ENCODE results near the gene ASCL5. TPM values are rescaled to one million over a fixed set of nuclear protein-coding genes. Genes with fewer than 3 reads are reported as not detected.

Gene ASCL5
- total and polyA plus RNA-seq, 2 of the 13 experiments (the other 11 are each of a cell fraction or from before 2014, with no cell fraction given) = not detected

DNA sequence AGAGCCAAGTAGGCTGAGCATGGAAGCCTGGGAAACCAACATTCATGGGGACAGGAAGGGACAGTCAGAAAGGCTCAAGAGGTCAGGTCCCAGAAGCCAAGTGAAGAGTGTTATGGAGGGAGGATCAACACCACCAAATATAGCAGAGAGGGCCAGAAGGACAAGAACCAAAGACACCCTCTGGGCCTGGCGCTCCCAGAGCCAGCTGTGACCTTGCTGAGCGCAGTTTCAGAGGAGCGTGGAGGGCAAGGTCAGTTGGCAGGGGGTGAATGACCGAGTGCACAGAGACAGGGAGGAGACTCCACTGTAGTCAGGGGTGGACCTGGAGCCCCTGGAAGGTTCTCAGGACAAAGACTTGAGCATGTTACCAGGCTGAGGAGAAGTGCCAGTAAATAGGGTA, 4.4 kb upstream of the ASCL5 start:
- peaks cover 10% of the 10 kb centered on the region for H3K4me1 ChIP-seq (ENCODE audit: insufficient read depth, low read length)
- H3K27me3 ChIP-seq (ENCODE audit: control insufficient read depth in 1 of 2, insufficient read depth in 2 of 2, low read length in 2 of 2) = peaks cover 4 to 10% of the 10 kb centered on the region in 2 experiments; a peak in 3 of 5 replicates
- FAIRE-seq (no peak), DNase-seq (ENCODE audit: low spot score) (no peak), ATAC-seq (no peak)
- ChIA-PET POLR2A (no interaction called here), CTCF (ENCODE audit: low intra/inter-chr PET ratio, low total read pairs) (no interaction called here)
- no peak overlapping the region for H3K27ac ChIP-seq (ENCODE audit: extremely low read length, insufficient read depth, low read length)
- H3K9me3 ChIP-seq (ENCODE audit: low read length) = no peaks in the 10 kb centered on the region
- no peak overlapping the region for H3K4me3 ChIP-seq (replicated peaks in 1 of 3; ENCODE audit: insufficient read depth in 1 of 3, low read depth in 2 of 3, low read length in 3 of 3)
- WGBS (ENCODE audit: low lambda C conversion rate) = 77% methylated on average over 4 of the region's 4 CpGs
- H3K36me3 ChIP-seq (replicated peaks in 1 of 2; ENCODE audit: control insufficient read depth in 1 of 2, insufficient read depth in 2 of 2, low read length in 2 of 2) = peaks cover 2 to 16% of the 10 kb centered on the region in 2 experiments
- H3K4me2 ChIP-seq (ENCODE audit: low read depth, low read length) = no peak overlapping the region
- H2AFZ ChIP-seq (ENCODE audit: low read length) = no peak overlapping the region
- BruUV-seq (replicated peaks) = no TSS peak
- H4K20me1 ChIP-seq (ENCODE audit: insufficient read depth, low read length) = no peaks in the 10 kb centered on the region
- no peaks in the 10 kb centered on the region for H3K79me2 ChIP-seq (ENCODE audit: insufficient read depth, low read length)
- no peak overlapping the region for H3K9ac ChIP-seq (ENCODE audit: insufficient read depth, low read depth, low read length)
- in situ Hi-C loops (cut with HindIII; ENCODE audit: extremely low pct_ligation_motif_present, low pct_unique_long_range_greater_than_20kb) = no loop called here
- intact Hi-C loops (cut with micrococcal nuclease; ENCODE audit: unreplicated experiment) = no loop called here
- TF ChIP-seq, protein P1, sequence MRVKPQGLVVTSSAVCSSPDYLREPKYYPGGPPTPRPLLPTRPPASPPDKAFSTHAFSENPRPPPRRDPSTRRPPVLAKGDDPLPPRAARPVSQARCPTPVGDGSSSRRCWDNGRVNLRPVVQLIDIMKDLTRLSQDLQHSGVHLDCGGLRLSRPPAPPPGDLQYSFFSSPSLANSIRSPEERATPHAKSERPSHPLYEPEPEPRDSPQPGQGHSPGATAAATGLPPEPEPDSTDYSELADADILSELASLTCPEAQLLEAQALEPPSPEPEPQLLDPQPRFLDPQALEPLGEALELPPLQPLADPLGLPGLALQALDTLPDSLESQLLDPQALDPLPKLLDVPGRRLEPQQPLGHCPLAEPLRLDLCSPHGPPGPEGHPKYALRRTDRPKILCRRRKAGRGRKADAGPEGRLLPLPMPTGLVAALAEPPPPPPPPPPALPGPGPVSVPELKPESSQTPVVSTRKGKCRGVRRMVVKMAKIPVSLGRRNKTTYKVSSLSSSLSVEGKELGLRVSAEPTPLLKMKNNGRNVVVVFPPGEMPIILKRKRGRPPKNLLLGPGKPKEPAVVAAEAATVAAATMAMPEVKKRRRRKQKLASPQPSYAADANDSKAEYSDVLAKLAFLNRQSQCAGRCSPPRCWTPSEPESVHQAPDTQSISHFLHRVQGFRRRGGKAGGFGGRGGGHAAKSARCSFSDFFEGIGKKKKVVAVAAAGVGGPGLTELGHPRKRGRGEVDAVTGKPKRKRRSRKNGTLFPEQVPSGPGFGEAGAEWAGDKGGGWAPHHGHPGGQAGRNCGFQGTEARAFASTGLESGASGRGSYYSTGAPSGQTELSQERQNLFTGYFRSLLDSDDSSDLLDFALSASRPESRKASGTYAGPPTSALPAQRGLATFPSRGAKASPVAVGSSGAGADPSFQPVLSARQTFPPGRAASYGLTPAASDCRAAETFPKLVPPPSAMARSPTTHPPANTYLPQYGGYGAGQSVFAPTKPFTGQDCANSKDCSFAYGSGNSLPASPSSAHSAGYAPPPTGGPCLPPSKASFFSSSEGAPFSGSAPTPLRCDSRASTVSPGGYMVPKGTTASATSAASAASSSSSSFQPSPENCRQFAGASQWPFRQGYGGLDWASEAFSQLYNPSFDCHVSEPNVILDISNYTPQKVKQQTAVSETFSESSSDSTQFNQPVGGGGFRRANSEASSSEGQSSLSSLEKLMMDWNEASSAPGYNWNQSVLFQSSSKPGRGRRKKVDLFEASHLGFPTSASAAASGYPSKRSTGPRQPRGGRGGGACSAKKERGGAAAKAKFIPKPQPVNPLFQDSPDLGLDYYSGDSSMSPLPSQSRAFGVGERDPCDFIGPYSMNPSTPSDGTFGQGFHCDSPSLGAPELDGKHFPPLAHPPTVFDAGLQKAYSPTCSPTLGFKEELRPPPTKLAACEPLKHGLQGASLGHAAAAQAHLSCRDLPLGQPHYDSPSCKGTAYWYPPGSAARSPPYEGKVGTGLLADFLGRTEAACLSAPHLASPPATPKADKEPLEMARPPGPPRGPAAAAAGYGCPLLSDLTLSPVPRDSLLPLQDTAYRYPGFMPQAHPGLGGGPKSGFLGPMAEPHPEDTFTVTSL (CRISPR knock-in tag; IDR thresholded peaks at IDR 0.05; ENCODE audit: borderline replicate concordance) = no peak
- TF ChIP-seq ZNF44 (CRISPR knock-in tag; IDR thresholded peaks at IDR 0.05) (no peak), ETV5 (CRISPR knock-in tag; IDR thresholded peaks at IDR 0.05; ENCODE audit: borderline replicate concordance) (no peak), ZNF747 (CRISPR knock-in tag; IDR thresholded peaks at IDR 0.05; ENCODE audit: borderline replicate concordance) (no peak), CCDC6 (CRISPR knock-in tag; IDR thresholded peaks at IDR 0.05) (no peak), ZBTB20 (CRISPR knock-in tag; IDR thresholded peaks at IDR 0.05; ENCODE audit: borderline replicate concordance, low read depth) (no peak), NFKB2 (CRISPR knock-in tag; IDR thresholded peaks at IDR 0.05; ENCODE audit: borderline replicate concordance) (no peak), ETV6 (CRISPR knock-in tag; conservative IDR thresholded peaks at IDR 0.05) (no peak), CEBPB (IDR thresholded peaks at IDR 0.05; ENCODE audit: borderline replicate concordance, low read depth, low read length) (no peak), ATF7-NPFF (CRISPR knock-in tag; IDR thresholded peaks at IDR 0.05; ENCODE audit: low read depth) (no peak), ZNF567 (CRISPR knock-in tag; IDR thresholded peaks at IDR 0.05; ENCODE audit: borderline replicate concordance) (no peak), GLI4 (CRISPR knock-in tag; IDR thresholded peaks at IDR 0.05; ENCODE audit: borderline replicate concordance) (no peak), POGZ (CRISPR knock-in tag; IDR thresholded peaks at IDR 0.05) (no peak)
- TF ChIP-seq, protein P2, sequence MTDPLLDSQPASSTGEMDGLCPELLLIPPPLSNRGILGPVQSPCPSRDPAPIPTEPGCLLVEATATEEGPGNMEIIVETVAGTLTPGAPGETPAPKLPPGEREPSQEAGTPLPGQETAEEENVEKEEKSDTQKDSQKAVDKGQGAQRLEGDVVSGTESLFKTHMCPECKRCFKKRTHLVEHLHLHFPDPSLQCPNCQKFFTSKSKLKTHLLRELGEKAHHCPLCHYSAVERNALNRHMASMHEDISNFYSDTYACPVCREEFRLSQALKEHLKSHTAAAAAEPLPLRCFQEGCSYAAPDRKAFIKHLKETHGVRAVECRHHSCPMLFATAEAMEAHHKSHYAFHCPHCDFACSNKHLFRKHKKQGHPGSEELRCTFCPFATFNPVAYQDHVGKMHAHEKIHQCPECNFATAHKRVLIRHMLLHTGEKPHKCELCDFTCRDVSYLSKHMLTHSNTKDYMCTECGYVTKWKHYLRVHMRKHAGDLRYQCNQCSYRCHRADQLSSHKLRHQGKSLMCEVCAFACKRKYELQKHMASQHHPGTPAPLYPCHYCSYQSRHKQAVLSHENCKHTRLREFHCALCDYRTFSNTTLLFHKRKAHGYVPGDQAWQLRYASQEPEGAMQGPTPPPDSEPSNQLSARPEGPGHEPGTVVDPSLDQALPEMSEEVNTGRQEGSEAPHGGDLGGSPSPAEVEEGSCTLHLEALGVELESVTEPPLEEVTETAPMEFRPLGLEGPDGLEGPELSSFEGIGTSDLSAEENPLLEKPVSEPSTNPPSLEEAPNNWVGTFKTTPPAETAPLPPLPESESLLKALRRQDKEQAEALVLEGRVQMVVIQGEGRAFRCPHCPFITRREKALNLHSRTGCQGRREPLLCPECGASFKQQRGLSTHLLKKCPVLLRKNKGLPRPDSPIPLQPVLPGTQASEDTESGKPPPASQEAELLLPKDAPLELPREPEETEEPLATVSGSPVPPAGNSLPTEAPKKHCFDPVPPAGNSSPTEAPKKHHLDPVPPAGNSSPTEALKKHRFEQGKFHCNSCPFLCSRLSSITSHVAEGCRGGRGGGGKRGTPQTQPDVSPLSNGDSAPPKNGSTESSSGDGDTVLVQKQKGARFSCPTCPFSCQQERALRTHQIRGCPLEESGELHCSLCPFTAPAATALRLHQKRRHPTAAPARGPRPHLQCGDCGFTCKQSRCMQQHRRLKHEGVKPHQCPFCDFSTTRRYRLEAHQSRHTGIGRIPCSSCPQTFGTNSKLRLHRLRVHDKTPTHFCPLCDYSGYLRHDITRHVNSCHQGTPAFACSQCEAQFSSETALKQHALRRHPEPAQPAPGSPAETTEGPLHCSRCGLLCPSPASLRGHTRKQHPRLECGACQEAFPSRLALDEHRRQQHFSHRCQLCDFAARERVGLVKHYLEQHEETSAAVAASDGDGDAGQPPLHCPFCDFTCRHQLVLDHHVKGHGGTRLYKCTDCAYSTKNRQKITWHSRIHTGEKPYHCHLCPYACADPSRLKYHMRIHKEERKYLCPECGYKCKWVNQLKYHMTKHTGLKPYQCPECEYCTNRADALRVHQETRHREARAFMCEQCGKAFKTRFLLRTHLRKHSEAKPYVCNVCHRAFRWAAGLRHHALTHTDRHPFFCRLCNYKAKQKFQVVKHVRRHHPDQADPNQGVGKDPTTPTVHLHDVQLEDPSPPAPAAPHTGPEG (CRISPR knock-in tag; IDR thresholded peaks at IDR 0.05) = no peak
